Stomach (tissue), 4 donors: ENCODE measurements around the gene NIN.

Source experiments
- CTCF ChIP-seq, 7 experiments: fragments of 450-650 bp in 4 of 7; fragments of 200-600 bp in 3 of 7; sonication (generic) in 3 of 7; IDR thresholded peaks; one replicate each; pipeline ENCODE4 v1.5.1; 2016 to 2019; ENCODE audit warnings: antibody characterized with exemption in 7 of 7, control low read depth in 2 of 7, mild to moderate bottlenecking in 1 of 7
- EP300 ChIP-seq: sonication (generic); formaldehyde crosslinking; IDR thresholded peaks from one replicate; pipeline ENCODE4 v1.6.1; 2017; ENCODE audit warnings: antibody characterized with exemption
- POLR2A ChIP-seq, 4 donors: fragments of 450-650 bp; IDR thresholded peaks; one replicate each; pipeline ENCODE4 v1.6.1; 2016; ENCODE audit warnings: antibody characterized with exemption in 4 of 4, control low read depth in 2 of 4, mild to moderate bottlenecking in 1 of 4, moderate library complexity in 1 of 4
- POLR2AphosphoS5 ChIP-seq, 3 donors: sonication (generic); formaldehyde crosslinking; IDR thresholded peaks; one replicate each; pipeline ENCODE4 v1.6.1; 2016; ENCODE audit warnings: antibody characterized with exemption in 3 of 3

- TF ChIP-seq CTCF (IDR thresholded peaks at IDR 0.05) (no peak), POLR2A (IDR thresholded peaks at IDR 0.05) (no peak), EP300 (no peak), POLR2AphosphoS5 (IDR thresholded peaks at IDR 0.05) (no peak)
Measured at GRCh38 chr14:50864946-50865345, 34.0 kb upstream of the NIN start.
